IMR-90 (cell line): ENCODE measurements around the gene LANCL3. TPM values are rescaled to one million over a fixed set of nuclear protein-coding genes. Genes with fewer than 3 reads are reported as not detected.

Experiments used
- ATAC-seq: fragments of 200-7000 bp; cut with Tn5 transposase; 2 replicates; pipeline ENCODE4 v1.9.1; 2020; ENCODE audit warnings: low read depth, mild to moderate bottlenecking, moderate library complexity
- BruUV-seq: library from RNA; stranded (reverse); fragments of 400-500 nt; replicated peaks from 2 replicates; lab custom pipeline; 2021; lab: Mats Ljungman, UMichigan
- CTCF ChIA-PET: fragments of 300-600 bp; formaldehyde crosslinking; extraction: SDS; loops from one replicate; lab custom pipeline; 2021; ENCODE audit warnings: antibody characterized with exemption; lab: Yijun Ruan, JAX
- POLR2A ChIA-PET: fragments of 300-600 bp; sonication (Branson Sonifier 250); formaldehyde crosslinking; loops from one replicate; lab custom pipeline; 2022; ENCODE audit warnings: antibody characterized with exemption; ENCODE audit not compliant: unreplicated experiment; lab: Charles Lee
- DNase-seq: peaks from one replicate; pipeline ENCODE4 v3.0.0; 2013
- H2AFZ ChIP-seq: replicated peaks from 2 replicates; pipeline ENCODE3; 2013; ENCODE audit warnings: low read length, mild to moderate bottlenecking; ENCODE audit not compliant: poor library complexity
- H2AK5ac ChIP-seq: 2 replicates; pipeline ENCODE4 v1.6.1; 2013; ENCODE audit warnings: low read depth, low read length, inconsistent platforms
- H2AK9ac ChIP-seq: replicated peaks from 2 replicates; pipeline ENCODE3; 2013; ENCODE audit warnings: mild to moderate bottlenecking, low read depth, low read length, moderate library complexity; ENCODE audit not compliant: poor library complexity
- H2BK120ac ChIP-seq: 2 replicates; pipeline ENCODE4 v1.6.1; 2013; ENCODE audit warnings: low read depth, low read length, inconsistent platforms
- H2BK15ac ChIP-seq: 3 replicates; pipeline ENCODE4 v1.6.1; 2013; ENCODE audit warnings: low read depth, low read length, inconsistent platforms
- H2BK20ac ChIP-seq: 2 replicates; pipeline ENCODE4 v1.6.1; 2013; ENCODE audit warnings: low read depth, mild to moderate bottlenecking, inconsistent platforms, low read length, moderate library complexity
- H2BK5ac ChIP-seq: 2 replicates; pipeline ENCODE4 v1.6.1; 2013; ENCODE audit warnings: mild to moderate bottlenecking, low read depth, low read length, inconsistent platforms; ENCODE audit not compliant: poor library complexity, severe bottlenecking
- H3K14ac ChIP-seq: replicated peaks from 2 replicates; pipeline ENCODE4 v1.6.1; 2013; ENCODE audit warnings: low read depth, low read length, inconsistent platforms
- H3K18ac ChIP-seq: 2 replicates; pipeline ENCODE4 v1.6.1; 2013; ENCODE audit warnings: low read depth, low read length, control low read depth
- H3K23ac ChIP-seq: 2 replicates; pipeline ENCODE4 v1.6.1; 2013; ENCODE audit warnings: low read depth, low read length, inconsistent platforms
- H3K27ac ChIP-seq: 2 replicates; pipeline ENCODE4 v1.5.1; 2013; ENCODE audit warnings: mild to moderate bottlenecking, control low read depth, low read length; ENCODE audit not compliant: insufficient read depth
- H3K27me3 ChIP-seq: 2 replicates; pipeline ENCODE4 v1.6.1; 2013; ENCODE audit warnings: low read length; ENCODE audit not compliant: control insufficient read depth, insufficient read depth
- H3K36me3 ChIP-seq: 2 replicates; pipeline ENCODE4 v1.6.1; 2013; ENCODE audit warnings: low read length, mixed read lengths; ENCODE audit not compliant: control insufficient read depth, insufficient read depth
- H3K4ac ChIP-seq: 2 replicates; pipeline ENCODE4 v1.6.1; 2013; ENCODE audit warnings: low read depth, low read length, inconsistent platforms
- H3K4me1 ChIP-seq: 2 replicates; pipeline ENCODE4 v1.6.1; 2013; ENCODE audit warnings: low read length, mixed read lengths; ENCODE audit not compliant: control insufficient read depth, insufficient read depth
- H3K4me2 ChIP-seq: 2 replicates; pipeline ENCODE4 v1.6.1; 2013; ENCODE audit warnings: low read depth, mild to moderate bottlenecking, control low read depth, low read length, moderate library complexity
- H3K4me3 ChIP-seq: 2 replicates; pipeline ENCODE4 v1.5.1; 2013; ENCODE audit warnings: low read depth, mild to moderate bottlenecking, control low read depth, low read length, moderate library complexity; ENCODE audit not compliant: insufficient read depth
- H3K56ac ChIP-seq: 2 replicates; pipeline ENCODE4 v1.6.1; 2013; ENCODE audit warnings: low read length, inconsistent platforms; ENCODE audit not compliant: insufficient read depth; ENCODE audit errors: extremely low read depth
- H3K79me1 ChIP-seq, 2 experiments: 2 replicates each; pipeline ENCODE4 v1.6.1; 2013; ENCODE audit warnings: low read length in 2 of 2, inconsistent platforms in 1 of 2, low read depth in 1 of 2
- H3K9ac ChIP-seq: 2 replicates; pipeline ENCODE4 v1.6.1; 2013; ENCODE audit warnings: low read depth, low read length, control low read depth
- H3K9me1 ChIP-seq: 2 replicates; pipeline ENCODE4 v1.6.1; 2013; ENCODE audit warnings: low read length, inconsistent platforms; ENCODE audit not compliant: insufficient read depth
- H3K9me3 ChIP-seq: 2 replicates; pipeline ENCODE4 v1.6.1; 2013; ENCODE audit warnings: low read length; ENCODE audit not compliant: control insufficient read depth, insufficient read depth
- H4K20me1 ChIP-seq: 2 replicates; pipeline ENCODE4 v1.6.1; 2013; ENCODE audit warnings: low read length, inconsistent platforms; ENCODE audit not compliant: insufficient read depth
- H4K5ac ChIP-seq: 2 replicates; pipeline ENCODE4 v1.6.1; 2013; ENCODE audit warnings: mild to moderate bottlenecking, low read depth, low read length, control low read depth
- H4K8ac ChIP-seq, 2 experiments: 2 replicates each; pipeline ENCODE4 v1.6.1; 2013; ENCODE audit warnings: low read depth in 2 of 2, low read length in 2 of 2, control low read depth in 1 of 2, inconsistent platforms in 1 of 2
- H4K91ac ChIP-seq: 2 replicates; pipeline ENCODE4 v1.6.1; 2013; ENCODE audit warnings: low read depth, low read length, inconsistent platforms; ENCODE audit not compliant: insufficient read depth
- CEBPB ChIP-seq: IDR thresholded peaks from 2 replicates; pipeline ENCODE4 v1.6.1; 2012; ENCODE audit warnings: low read depth, low read length, improper control_type of control experiment
- WGBS, 2 experiments: methylation state at CpG; one replicate each; pipeline versions ENCODE4 v1.1.5 to v1.1.7; 2013; ENCODE audit warnings: missing lambda C conversion rate in 2 of 2; ENCODE audit not compliant: insufficient read length in 1 of 2; ENCODE audit errors: extremely low coverage in 2 of 2; 5-methylcytosine and 5-hydroxymethylcytosine counted together
- dilution Hi-C: fragments of 300-500 bp; cut with HindIII; formaldehyde crosslinking; loops from one replicate; pipeline ENCODE4 v1.14.3; 2018; ENCODE audit warnings: low sequenced_read_pairs; ENCODE audit not compliant: unreplicated experiment
- in situ Hi-C: fragments of 300-500 bp; cut with MboI; formaldehyde crosslinking; loops from 3 replicates; pipeline ENCODE4 v1.14.3; 2019; ENCODE audit warnings: low sequenced_read_pairs, inconsistent platforms, mixed read lengths
- intact Hi-C: fragments of 100-400 bp; cut with micrococcal nuclease; formaldehyde crosslinking; loops from 2 replicates; pipeline ENCODE4 v1.10.0; 2022
- polyA plus RNA-seq, 3 experiments: library from polyadenylated mRNA; depleted of rRNA; stranded (reverse); fragments of >200 nt; gene quantifications; 2 replicates each; pipeline ENCODE4 v1.2.3, GENCODE V29; 2012; ENCODE audit warnings: low replicate concordance in 1 of 3
- total RNA-seq: library from RNA; depleted of rRNA; stranded (reverse); fragments of >200 nt; gene quantifications from 2 replicates; pipeline ENCODE4 v1.2.3, GENCODE V29; 2012
- TF ChIP-seq, protein P1 (sequence below): fragments of 150-350 bp; IDR thresholded peaks from 2 replicates; pipeline ENCODE4 v1.6.1; 2016; ENCODE audit warnings: low read depth, mild to moderate bottlenecking, low read length, moderate library complexity, borderline replicate concordance

Gene LANCL3
- total and polyA plus RNA-seq, 2 of the 4 experiments (the other 2 are of a cell fraction): not detected

DNA sequence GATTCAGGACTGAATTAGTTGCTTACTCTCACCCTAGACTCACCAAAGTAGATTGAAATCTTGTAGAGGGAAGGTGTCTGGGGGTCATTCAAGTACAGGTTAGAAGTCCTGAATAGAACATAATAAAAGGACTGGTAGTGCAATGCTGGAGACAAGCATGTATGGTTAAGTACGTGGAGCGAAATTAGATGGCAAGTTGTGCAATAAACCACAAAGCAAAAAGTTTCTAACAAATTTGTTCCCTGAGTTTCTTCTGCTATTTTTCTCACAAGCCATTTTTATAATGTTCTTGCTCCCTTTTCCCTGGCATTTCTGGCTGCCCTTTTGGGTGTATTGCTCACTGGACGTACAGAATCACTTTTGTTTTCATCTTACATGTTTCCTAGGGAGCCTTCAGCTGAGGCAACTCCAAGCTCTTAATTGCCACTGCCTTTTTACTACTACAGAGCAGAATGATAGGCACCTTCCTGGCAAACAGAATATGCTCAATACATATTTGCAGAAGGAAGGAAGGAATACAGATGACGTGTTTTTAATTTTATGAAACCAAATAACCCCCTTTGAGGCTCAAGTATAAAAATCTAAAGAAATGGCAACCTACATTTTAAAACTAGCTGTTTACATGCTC lies 23.4 kb downstream of the LANCL3 start:
- POLR2A ChIA-PET: no interaction called here

More for the DNA sequence above, 23.4 kb downstream of the LANCL3 start:
- Histone ChIP-seq H2BK5ac (no peak overlapping the region), H4K5ac (no peak overlapping the region), H3K4me3 (no peak overlapping the region), H2BK120ac (no peak overlapping the region), H4K91ac (no peak overlapping the region), H4K8ac (no peak overlapping the region), H3K79me1 (no peaks in the 10 kb centered on the region), H3K23ac (no peak overlapping the region), H3K9ac (no peak overlapping the region), H3K56ac (no peak overlapping the region), H2BK20ac (no peak overlapping the region), H3K9me1 (no peaks in the 10 kb centered on the region), H3K4me1 (no peaks in the 10 kb centered on the region), H3K36me3 (no peaks in the 10 kb centered on the region), H3K9me3 (no peaks in the 10 kb centered on the region), H2AK5ac (no peak overlapping the region), H3K4me2 (no peak overlapping the region), H2BK15ac (no peak overlapping the region), H4K20me1 (no peaks in the 10 kb centered on the region), H3K18ac (no peak overlapping the region), H3K27ac (no peak overlapping the region), H3K4ac (no peak overlapping the region), H2AK9ac (no peak overlapping the region), H3K27me3 (no peaks in the 10 kb centered on the region; the same call in 1 of the 2 replicates), H3K14ac (no peak overlapping the region), H2AFZ (no peak overlapping the region)
- DNase-seq (no peak), ATAC-seq (no peak)
- BruUV-seq: no TSS peak
- in situ Hi-C loops: no loop called here
- TF ChIP-seq, protein P1, sequence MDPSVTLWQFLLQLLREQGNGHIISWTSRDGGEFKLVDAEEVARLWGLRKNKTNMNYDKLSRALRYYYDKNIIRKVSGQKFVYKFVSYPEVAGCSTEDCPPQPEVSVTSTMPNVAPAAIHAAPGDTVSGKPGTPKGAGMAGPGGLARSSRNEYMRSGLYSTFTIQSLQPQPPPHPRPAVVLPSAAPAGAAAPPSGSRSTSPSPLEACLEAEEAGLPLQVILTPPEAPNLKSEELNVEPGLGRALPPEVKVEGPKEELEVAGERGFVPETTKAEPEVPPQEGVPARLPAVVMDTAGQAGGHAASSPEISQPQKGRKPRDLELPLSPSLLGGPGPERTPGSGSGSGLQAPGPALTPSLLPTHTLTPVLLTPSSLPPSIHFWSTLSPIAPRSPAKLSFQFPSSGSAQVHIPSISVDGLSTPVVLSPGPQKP: no peak
- 0 out of 2 replicates have a peak, but pooled peaks have one; percentile 1 for TF ChIP-seq CEBPB
- dilution Hi-C loops: no loop called here
- CTCF ChIA-PET: no interaction called here
- intact Hi-C loops: no loop called here
- 60% methylated on average over 1 of the region's 4 CpGs; no CpG with 5 or more reads in 1 of the 2 experiments for WGBS, 2 experiments
